Suprapubic skin (tissue), 4 donors: Measurements from ENCODE around the gene DPH7. TPM values are rescaled to one million over a fixed set of nuclear protein-coding genes. Genes with fewer than 3 reads are reported as not detected.
A peak's percentile ranks its signal among the peaks of the same experiment; 100 is the strongest.

Source experiments
- DNase-seq, 2 donors: peaks; one replicate each; pipeline ENCODE4 v3.0.0-alpha.2; 2019; ENCODE audit warnings: low spot score in 2 of 2
- H3K27ac ChIP-seq: fragments of 200-600 bp; sonication (generic); one replicate; pipeline ENCODE4 v1.5.1; 2019
- H3K27me3 ChIP-seq: fragments of 200-600 bp; sonication (generic); one replicate; pipeline ENCODE4 v1.5.1; 2019
- H3K36me3 ChIP-seq: fragments of 200-600 bp; sonication (generic); one replicate; pipeline ENCODE4 v1.5.1; 2019
- H3K4me1 ChIP-seq: fragments of 200-600 bp; sonication (generic); one replicate; pipeline ENCODE4 v1.5.1; 2019
- H3K4me3 ChIP-seq: fragments of 200-600 bp; sonication (generic); one replicate; pipeline ENCODE4 v1.5.1; 2019; ENCODE audit warnings: mild to moderate bottlenecking
- H3K9me3 ChIP-seq: fragments of 200-600 bp; sonication (generic); one replicate; pipeline ENCODE4 v1.5.1; 2019
- EP300 ChIP-seq: sonication (generic); formaldehyde crosslinking; IDR thresholded peaks from one replicate; pipeline ENCODE4 v1.6.1; 2017; ENCODE audit warnings: antibody characterized with exemption
- POLR2A ChIP-seq, 2 donors: fragments of 450-650 bp; IDR thresholded peaks; one replicate each; pipeline ENCODE4 v1.6.1; 2017; ENCODE audit warnings: antibody characterized with exemption in 2 of 2, mild to moderate bottlenecking in 2 of 2, moderate library complexity in 2 of 2
- POLR2AphosphoS5 ChIP-seq, 3 donors: sonication (generic); formaldehyde crosslinking; IDR thresholded peaks; one replicate each; pipeline ENCODE4 v1.6.1; 2017; ENCODE audit warnings: antibody characterized with exemption in 3 of 3
- WGBS: methylation state at CpG from one replicate; pipeline ENCODE4 v1.1.5; 2018; 5-methylcytosine and 5-hydroxymethylcytosine counted together
- total RNA-seq, 4 donors: library from RNA; depleted of rRNA; stranded (reverse); fragments of >200 nt; gene quantifications; one replicate each; pipeline ENCODE4 v1.1.0, GENCODE V29; 2016
- TF ChIP-seq, protein P1 (sequence below), 2 donors: fragments of 200-600 bp in 1 of 2; fragments of 450-650 bp in 1 of 2; sonication (generic) in 1 of 2; IDR thresholded peaks; one replicate each; pipeline ENCODE4 v1.5.1; 2016 to 2019; ENCODE audit warnings: antibody characterized with exemption in 2 of 2, mild to moderate bottlenecking in 1 of 2, moderate library complexity in 1 of 2

The DPH7 gene
- total RNA-seq, 4 donors from 2014 or later = 26.8 to 64.8 (median 34.1) TPM

GRCh38 chr9:137588891-137589290 lies 10.2 kb upstream of the DPH7 start:
- H3K27me3 ChIP-seq = no peaks in the 10 kb centered on the region
- H3K4me1 ChIP-seq = peaks cover 31% of the 10 kb centered on the region
- H3K4me3 ChIP-seq = peak overlapping the region; percentile 86
- TF ChIP-seq EP300 = no peak
- TF ChIP-seq POLR2AphosphoS5 (IDR thresholded peaks at IDR 0.05) = no peak
- TF ChIP-seq POLR2A (IDR thresholded peaks at IDR 0.05) = no peak
- TF ChIP-seq, protein P1, sequence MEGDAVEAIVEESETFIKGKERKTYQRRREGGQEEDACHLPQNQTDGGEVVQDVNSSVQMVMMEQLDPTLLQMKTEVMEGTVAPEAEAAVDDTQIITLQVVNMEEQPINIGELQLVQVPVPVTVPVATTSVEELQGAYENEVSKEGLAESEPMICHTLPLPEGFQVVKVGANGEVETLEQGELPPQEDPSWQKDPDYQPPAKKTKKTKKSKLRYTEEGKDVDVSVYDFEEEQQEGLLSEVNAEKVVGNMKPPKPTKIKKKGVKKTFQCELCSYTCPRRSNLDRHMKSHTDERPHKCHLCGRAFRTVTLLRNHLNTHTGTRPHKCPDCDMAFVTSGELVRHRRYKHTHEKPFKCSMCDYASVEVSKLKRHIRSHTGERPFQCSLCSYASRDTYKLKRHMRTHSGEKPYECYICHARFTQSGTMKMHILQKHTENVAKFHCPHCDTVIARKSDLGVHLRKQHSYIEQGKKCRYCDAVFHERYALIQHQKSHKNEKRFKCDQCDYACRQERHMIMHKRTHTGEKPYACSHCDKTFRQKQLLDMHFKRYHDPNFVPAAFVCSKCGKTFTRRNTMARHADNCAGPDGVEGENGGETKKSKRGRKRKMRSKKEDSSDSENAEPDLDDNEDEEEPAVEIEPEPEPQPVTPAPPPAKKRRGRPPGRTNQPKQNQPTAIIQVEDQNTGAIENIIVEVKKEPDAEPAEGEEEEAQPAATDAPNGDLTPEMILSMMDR (IDR thresholded peaks at IDR 0.05) = no peak
- H3K9me3 ChIP-seq = no peaks in the 10 kb centered on the region
- H3K36me3 ChIP-seq = peaks cover 42% of the 10 kb centered on the region
- DNase-seq = no peak
- no peak overlapping the region for H3K27ac ChIP-seq
- WGBS = 71% methylated on average over 6 of the region's 6 CpGs

DNA sequence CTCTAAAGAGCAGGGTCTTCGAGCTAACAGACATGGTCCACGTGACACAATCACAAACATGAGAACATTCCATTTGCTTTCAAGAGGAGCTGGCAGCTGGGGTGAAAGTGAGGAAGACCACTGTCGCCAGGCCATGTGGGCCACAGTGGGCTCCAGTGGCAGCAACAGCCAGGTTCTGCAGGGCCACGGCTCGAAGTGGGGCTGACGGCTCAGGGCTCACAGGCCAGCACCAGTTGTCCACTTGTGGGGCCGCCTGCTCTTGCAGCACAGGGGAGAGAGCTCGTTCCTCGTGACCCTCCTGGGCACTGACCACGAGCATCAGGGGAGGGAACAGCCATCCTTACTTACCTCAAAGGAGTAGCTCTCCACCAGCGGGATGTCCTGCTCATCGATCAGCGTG lies 9.6 kb upstream of the DPH7 start:
- Histone ChIP-seq H3K9me3 (no peaks in the 10 kb centered on the region), H3K36me3 (peaks cover 47% of the 10 kb centered on the region), H3K4me3 (no peak overlapping the region), H3K27ac (no peak overlapping the region), H3K4me1 (peaks cover 31% of the 10 kb centered on the region), H3K27me3 (no peaks in the 10 kb centered on the region)
- no peak for DNase-seq
- no peak for TF ChIP-seq EP300
- no peak for TF ChIP-seq POLR2A (IDR thresholded peaks at IDR 0.05)
- TF ChIP-seq, protein P1 (IDR thresholded peaks at IDR 0.05) = no peak
- no peak for TF ChIP-seq POLR2AphosphoS5 (IDR thresholded peaks at IDR 0.05)
- 96% methylated on average over 13 of the region's 13 CpGs for WGBS

DNA sequence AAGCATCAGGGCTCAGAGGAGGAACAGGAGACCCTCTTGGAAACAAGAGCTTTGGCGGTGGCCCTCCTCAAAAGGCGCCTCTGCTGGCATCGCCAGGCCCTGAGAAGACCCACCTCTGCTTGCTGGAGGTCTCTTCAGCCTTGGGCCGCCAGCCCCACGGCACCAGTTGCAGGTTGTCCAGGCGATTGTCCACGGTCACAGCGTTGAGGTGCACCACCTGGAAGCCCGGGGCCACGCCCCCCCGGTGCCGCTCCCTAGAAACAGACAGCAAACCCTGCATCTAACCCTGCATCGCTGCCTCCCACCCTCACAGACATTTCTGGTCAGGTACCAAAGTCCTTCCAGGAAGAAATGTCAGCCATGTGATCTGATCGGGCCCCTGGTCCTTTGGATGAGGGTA lies 8.1 kb upstream of the DPH7 start:
- TF ChIP-seq POLR2A (IDR thresholded peaks at IDR 0.05) = no peak
- TF ChIP-seq EP300 = no peak
- TF ChIP-seq, protein P1 (IDR thresholded peaks at IDR 0.05) = no peak
- TF ChIP-seq POLR2AphosphoS5 (IDR thresholded peaks at IDR 0.05) = no peak
- H3K36me3 ChIP-seq = peaks cover 61% of the 10 kb centered on the region
- no peaks in the 10 kb centered on the region for H3K9me3 ChIP-seq
- no peak overlapping the region for H3K4me3 ChIP-seq
- H3K27me3 ChIP-seq = no peaks in the 10 kb centered on the region
- H3K27ac ChIP-seq = no peak overlapping the region
- H3K4me1 ChIP-seq = peaks cover 31% of the 10 kb centered on the region
- 99% methylated on average over 9 of the region's 14 CpGs for WGBS
- no peak for DNase-seq

DNA sequence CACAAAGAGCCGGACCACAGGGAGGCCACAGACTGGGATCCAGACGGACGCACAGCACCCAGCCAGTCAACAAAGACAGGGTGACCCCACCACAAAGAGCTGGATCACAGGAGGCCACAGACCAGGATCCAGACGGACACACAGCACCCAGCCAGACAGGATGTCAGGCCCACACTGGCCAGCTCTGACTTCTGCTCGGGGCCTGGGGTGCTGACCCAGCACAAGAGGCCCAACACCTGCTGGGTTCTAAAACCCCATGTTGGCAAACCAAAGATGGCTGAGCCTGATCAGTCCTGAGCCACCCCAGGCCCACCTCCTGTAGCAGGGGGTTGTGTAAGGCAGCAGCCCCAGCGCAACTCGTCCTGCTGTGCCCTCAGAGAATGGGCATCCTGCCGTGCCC lies 5.2 kb upstream of the DPH7 start:
- H3K27me3 ChIP-seq = no peaks in the 10 kb centered on the region
- TF ChIP-seq POLR2AphosphoS5 (IDR thresholded peaks at IDR 0.05) = no peak
- no peak for TF ChIP-seq POLR2A (IDR thresholded peaks at IDR 0.05)
- no peak for TF ChIP-seq EP300
- TF ChIP-seq, protein P1 (IDR thresholded peaks at IDR 0.05) = no peak
- DNase-seq = no peak
- no CpG with 5 or more reads among the region's 8 CpGs for WGBS
- no peak overlapping the region for H3K27ac ChIP-seq
- H3K4me3 ChIP-seq = no peak overlapping the region
- no peaks in the 10 kb centered on the region for H3K9me3 ChIP-seq
- H3K36me3 ChIP-seq = peaks cover 69% of the 10 kb centered on the region
- peaks cover 17% of the 10 kb centered on the region for H3K4me1 ChIP-seq

GRCh38 chr9:137583347-137583746 lies 4.6 kb upstream of the DPH7 start:
- no peaks in the 10 kb centered on the region for H3K27me3 ChIP-seq
- H3K4me1 ChIP-seq = peaks cover 11% of the 10 kb centered on the region
- no peak overlapping the region for H3K4me3 ChIP-seq
- TF ChIP-seq EP300 (no peak), POLR2AphosphoS5 (IDR thresholded peaks at IDR 0.05) (no peak), POLR2A (IDR thresholded peaks at IDR 0.05) (no peak)
- TF ChIP-seq, protein P1 (IDR thresholded peaks at IDR 0.05) = no peak
- H3K27ac ChIP-seq = no peak overlapping the region
- no peaks in the 10 kb centered on the region for H3K9me3 ChIP-seq
- peaks cover 67% of the 10 kb centered on the region for H3K36me3 ChIP-seq
- DNase-seq = no peak
- 82% methylated on average over 13 of the region's 14 CpGs for WGBS
